Measurements from ENCODE around the gene ZNF185. TPM values are rescaled to one million over a fixed set of nuclear protein-coding genes. Genes with fewer than 3 reads are reported as not detected.

Gene ZNF185
- total and polyA plus RNA-seq, 9 of the 15 experiments (the other 6 are each of a cell fraction or from before 2014, with no cell fraction given): 0.08 to 1.1 (median 0.22) TPM

DNA sequence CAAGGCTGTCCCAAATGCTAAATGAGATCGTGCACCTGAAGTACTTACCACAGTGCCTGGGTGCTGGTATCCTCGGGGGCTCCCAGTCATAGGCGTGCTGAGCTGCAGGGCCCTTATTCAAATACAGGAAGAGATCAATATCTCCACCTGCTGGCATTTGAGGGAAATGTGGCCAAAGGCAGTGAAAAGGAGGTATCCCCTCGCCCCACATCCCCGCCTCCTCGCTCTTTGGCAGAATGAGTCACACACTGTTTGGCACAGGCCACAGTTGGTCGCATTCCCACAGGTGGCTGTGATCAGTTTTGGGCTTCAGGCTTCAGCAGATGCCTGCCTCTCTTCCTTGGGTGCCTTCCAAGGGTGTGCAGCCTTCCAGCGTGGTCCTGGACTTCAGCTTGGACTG lies 28.4 kb downstream of the ZNF185 start (continued):
- no peak for TF ChIP-seq CHD7 (IDR thresholded peaks at IDR 0.05; ENCODE audit: low read depth, low read length)
- TF ChIP-seq NR3C1 (CRISPR knock-in tag; IDR thresholded peaks at IDR 0.05): no peak
- TF ChIP-seq CEBPG (CRISPR knock-in tag; IDR thresholded peaks at IDR 0.05): no peak
- TF ChIP-seq CEBPG (tag; conservative IDR thresholded peaks at IDR 0.05 in 1 of 2, IDR thresholded peaks at IDR 0.05 in 1 of 2): no peak
- TF ChIP-seq, protein P1, sequence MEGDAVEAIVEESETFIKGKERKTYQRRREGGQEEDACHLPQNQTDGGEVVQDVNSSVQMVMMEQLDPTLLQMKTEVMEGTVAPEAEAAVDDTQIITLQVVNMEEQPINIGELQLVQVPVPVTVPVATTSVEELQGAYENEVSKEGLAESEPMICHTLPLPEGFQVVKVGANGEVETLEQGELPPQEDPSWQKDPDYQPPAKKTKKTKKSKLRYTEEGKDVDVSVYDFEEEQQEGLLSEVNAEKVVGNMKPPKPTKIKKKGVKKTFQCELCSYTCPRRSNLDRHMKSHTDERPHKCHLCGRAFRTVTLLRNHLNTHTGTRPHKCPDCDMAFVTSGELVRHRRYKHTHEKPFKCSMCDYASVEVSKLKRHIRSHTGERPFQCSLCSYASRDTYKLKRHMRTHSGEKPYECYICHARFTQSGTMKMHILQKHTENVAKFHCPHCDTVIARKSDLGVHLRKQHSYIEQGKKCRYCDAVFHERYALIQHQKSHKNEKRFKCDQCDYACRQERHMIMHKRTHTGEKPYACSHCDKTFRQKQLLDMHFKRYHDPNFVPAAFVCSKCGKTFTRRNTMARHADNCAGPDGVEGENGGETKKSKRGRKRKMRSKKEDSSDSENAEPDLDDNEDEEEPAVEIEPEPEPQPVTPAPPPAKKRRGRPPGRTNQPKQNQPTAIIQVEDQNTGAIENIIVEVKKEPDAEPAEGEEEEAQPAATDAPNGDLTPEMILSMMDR (IDR thresholded peaks at IDR 0.05 in 2 of 3, conservative IDR thresholded peaks at IDR 0.05 in 1 of 3; ENCODE audit: insufficient read depth in 2 of 3, low read depth in 1 of 3, low read length in 3 of 3): peak; percentile 47 to 66 (median 58)
- no peak for TF ChIP-seq CCNT2 (IDR thresholded peaks at IDR 0.05; ENCODE audit: borderline replicate concordance, extremely low read depth, insufficient read length, low read depth, low read length)
